WI38 (cell line): ENCODE data around the gene NACC2.
A peak's percentile ranks its signal among the peaks of the same experiment; 100 is the strongest.

Experiments
- H3K4me3 ChIP-seq: 2 replicates; pipeline ENCODE4 v1.5.1; 2011; ENCODE audit warnings: low read depth, mild to moderate bottlenecking, control low read depth, low read length
- TF ChIP-seq, protein P1 (sequence below): IDR thresholded peaks from 2 replicates; pipeline ENCODE4 v1.5.1; 2012; ENCODE audit warnings: low read depth, mild to moderate bottlenecking, control low read depth, low read length

The NACC2 gene

GRCh38 chr9:136051837-136052471, 43.1 kb downstream of the NACC2 start:
- TF ChIP-seq, protein P1, sequence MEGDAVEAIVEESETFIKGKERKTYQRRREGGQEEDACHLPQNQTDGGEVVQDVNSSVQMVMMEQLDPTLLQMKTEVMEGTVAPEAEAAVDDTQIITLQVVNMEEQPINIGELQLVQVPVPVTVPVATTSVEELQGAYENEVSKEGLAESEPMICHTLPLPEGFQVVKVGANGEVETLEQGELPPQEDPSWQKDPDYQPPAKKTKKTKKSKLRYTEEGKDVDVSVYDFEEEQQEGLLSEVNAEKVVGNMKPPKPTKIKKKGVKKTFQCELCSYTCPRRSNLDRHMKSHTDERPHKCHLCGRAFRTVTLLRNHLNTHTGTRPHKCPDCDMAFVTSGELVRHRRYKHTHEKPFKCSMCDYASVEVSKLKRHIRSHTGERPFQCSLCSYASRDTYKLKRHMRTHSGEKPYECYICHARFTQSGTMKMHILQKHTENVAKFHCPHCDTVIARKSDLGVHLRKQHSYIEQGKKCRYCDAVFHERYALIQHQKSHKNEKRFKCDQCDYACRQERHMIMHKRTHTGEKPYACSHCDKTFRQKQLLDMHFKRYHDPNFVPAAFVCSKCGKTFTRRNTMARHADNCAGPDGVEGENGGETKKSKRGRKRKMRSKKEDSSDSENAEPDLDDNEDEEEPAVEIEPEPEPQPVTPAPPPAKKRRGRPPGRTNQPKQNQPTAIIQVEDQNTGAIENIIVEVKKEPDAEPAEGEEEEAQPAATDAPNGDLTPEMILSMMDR, result no peak
- peak overlapping the region; percentile 66 for H3K4me3 ChIP-seq

GRCh38 chr9:136051453-136051836, 43.6 kb downstream of the NACC2 start:
- TF ChIP-seq, protein P1, result no peak
- peak overlapping the region; percentile 66 for H3K4me3 ChIP-seq

- TF ChIP-seq, protein P1, result no peak
- peak overlapping the region; percentile 66 for H3K4me3 ChIP-seq
These were observed 44.2 kb downstream of the NACC2 start for GRCh38 chr9:136050701-136051452.

- H3K4me3 ChIP-seq, result peak overlapping the region; percentile 66
- TF ChIP-seq, protein P1, result no peak
These were observed 44.8 kb downstream of the NACC2 start for GRCh38 chr9:136050266-136050700.

DNA sequence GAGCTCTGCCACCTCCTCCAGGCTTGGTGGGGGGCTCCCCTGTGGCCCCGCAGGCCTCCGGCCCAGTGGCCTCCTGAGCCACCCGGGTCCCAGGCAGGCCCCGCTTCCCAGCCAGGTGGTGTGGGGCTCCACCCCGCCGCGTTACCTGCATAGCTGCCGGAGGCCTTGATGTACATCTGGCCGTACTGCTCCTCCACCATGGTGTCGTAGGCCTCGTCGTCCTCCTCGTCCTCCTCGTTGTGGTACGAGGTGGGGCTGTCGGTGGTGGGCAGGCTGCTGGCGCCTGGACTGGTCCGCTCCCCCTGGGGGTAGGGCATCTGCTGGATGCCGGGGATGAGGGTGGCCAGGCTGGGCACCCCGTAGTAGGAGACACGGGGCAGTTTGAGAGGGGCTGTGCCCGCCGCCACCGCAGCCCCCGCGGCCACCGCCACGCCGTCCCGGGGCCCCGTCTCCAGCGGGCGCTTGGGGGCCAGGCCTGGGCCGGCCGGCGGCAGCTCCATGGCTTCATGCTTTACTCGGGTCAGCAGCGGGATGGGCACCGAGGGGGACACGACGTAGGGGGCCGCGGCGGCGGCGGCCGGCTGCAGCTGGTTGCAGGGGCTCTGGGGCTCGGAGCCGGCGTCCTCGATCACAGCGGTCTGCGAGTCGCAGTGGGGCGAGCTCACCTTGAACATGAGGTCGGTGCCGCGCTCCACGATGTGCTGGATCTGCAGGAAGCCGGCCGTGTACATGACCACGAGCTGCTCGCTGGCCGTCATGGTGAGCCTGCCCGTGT, 45.4 kb downstream of the NACC2 start:
- TF ChIP-seq, protein P1, result no peak

DNA sequence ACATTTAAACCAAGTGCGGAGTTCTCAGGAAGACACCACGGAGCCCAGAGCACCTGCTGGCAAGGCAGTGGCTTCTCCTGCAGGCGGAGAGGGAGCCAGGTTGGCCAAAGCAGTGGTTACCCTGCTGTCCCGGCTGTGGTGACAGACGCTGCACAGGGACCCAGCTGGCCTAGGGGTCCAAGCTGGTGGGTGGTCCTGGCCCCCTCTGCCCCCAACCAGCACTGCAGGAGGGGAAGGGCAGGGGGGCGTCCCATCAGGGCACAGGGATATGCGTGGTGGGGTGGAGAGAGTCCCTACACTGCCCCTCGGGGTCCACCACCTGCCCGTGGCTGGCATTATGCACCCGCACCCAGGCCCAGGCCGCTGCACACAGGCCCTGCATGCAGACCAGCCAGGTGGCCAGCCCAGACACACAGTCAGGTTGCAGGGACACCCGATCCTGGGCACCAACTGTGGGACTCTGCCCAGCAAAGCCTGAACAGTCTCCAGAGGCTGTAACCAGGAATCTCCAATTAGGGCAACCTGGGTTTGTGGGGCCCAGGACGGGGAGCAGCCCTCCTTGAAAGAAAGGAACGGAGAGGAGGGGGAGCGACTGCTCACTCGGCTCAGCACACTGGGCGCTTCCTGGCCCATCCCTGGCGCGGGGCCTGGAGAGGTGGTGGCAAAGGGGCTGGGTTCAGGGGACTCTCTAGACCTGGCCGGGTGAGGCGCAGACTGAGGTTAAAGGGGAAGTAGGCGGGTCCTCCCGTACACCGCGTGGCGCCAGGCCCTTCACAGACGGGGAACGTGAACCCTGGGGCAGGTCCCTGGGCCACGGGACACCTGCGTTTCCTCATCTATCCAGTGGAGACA, 46.3 kb downstream of the NACC2 start:
- H3K4me3 ChIP-seq, result no peak overlapping the region
- TF ChIP-seq, protein P1, result no peak

More for the DNA sequence above, 45.4 kb downstream of the NACC2 start:
- H3K4me3 ChIP-seq, result no peak overlapping the region
